Measurements from ENCODE around the gene HID1. TPM values are rescaled to one million over a fixed set of nuclear protein-coding genes. Genes with fewer than 3 reads are reported as not detected.
"Not testable (repeated sequence)": the region's sequence is repeated elsewhere in the genome, so short reads cannot be mapped to it uniquely, and the experiment has no call there.

The HID1 gene
- polyA plus RNA-seq, 3 donors = 10.4 to 13.1 (median 10.7) TPM

GRCh38 chr17:74924250-74924948, 48.2 kb downstream of the HID1 start, which contains the start of gene OTOP2:
Gene OTOP2 (plus strand): TSS chr17:74924273. CDS start chr17:74924633, 360 bp downstream.
- no peak for DNase-seq (ENCODE audit: low read depth in 3 of 3, low spot score in 2 of 3)

- no peak for DNase-seq (ENCODE audit: low read depth in 3 of 3, low spot score in 2 of 3)
Observed at GRCh38 chr17:74923538-74924249, 48.9 kb downstream of the HID1 start.

- no peak for DNase-seq (ENCODE audit: low read depth in 3 of 3, low spot score in 2 of 3)
Observed at GRCh38 chr17:74922694-74923537, 49.6 kb downstream of the HID1 start, which contains the start of gene USH1G. Gene USH1G (minus strand): TSS chr17:74923255. CDS start chr17:74923073, 182 bp downstream.

- no peak for DNase-seq (ENCODE audit: low read depth in 3 of 3, low spot score in 2 of 3)
Observed at GRCh38 chr17:74922172-74922571, 50.4 kb downstream of the HID1 start.

GRCh38 chr17:74921769-74922168, 50.8 kb downstream of the HID1 start:
- DNase-seq (ENCODE audit: low read depth in 3 of 3, low spot score in 2 of 3) = no peak

- DNase-seq (ENCODE audit: low read depth in 3 of 3, low spot score in 2 of 3) = no peak
Observed at GRCh38 chr17:74921026-74921681, 51.4 kb downstream of the HID1 start.

GRCh38 chr17:74920642-74921025, 51.9 kb downstream of the HID1 start:
- no peak for DNase-seq (ENCODE audit: low read depth in 3 of 3, low spot score in 2 of 3)

GRCh38 chr17:74920306-74920620, 52.3 kb downstream of the HID1 start:
- no peak for DNase-seq (ENCODE audit: low read depth in 3 of 3, low spot score in 2 of 3)

- DNase-seq (ENCODE audit: low read depth in 3 of 3, low spot score in 2 of 3) = no peak
Observed at GRCh38 chr17:74919440-74920305, 52.9 kb downstream of the HID1 start.

- no peak for DNase-seq (ENCODE audit: low read depth in 3 of 3, low spot score in 2 of 3)
Observed at GRCh38 chr17:74918906-74919305, 53.7 kb downstream of the HID1 start.

- DNase-seq (ENCODE audit: low read depth in 3 of 3, low spot score in 2 of 3) = no peak
Observed at GRCh38 chr17:74917430-74917829, 55.1 kb downstream of the HID1 start.

GRCh38 chr17:74916851-74917199, 55.7 kb downstream of the HID1 start:
- DNase-seq (ENCODE audit: low read depth in 3 of 3, low spot score in 2 of 3) = no peak

GRCh38 chr17:74916136-74916850, 56.3 kb downstream of the HID1 start:
- DNase-seq (ENCODE audit: low read depth in 3 of 3, low spot score in 2 of 3) = no peak

GRCh38 chr17:74911423-74911822, 61.1 kb downstream of the HID1 start:
- not testable (repeated sequence) for DNase-seq (ENCODE audit: low read depth in 3 of 3, low spot score in 2 of 3)

GRCh38 chr17:74909097-74909496, 63.5 kb downstream of the HID1 start:
- not testable (repeated sequence) for DNase-seq (ENCODE audit: low read depth in 3 of 3, low spot score in 2 of 3)

- DNase-seq (ENCODE audit: low read depth in 3 of 3, low spot score in 2 of 3) = no peak
Observed at GRCh38 chr17:74907012-74907411, 65.5 kb downstream of the HID1 start.

GRCh38 chr17:74906214-74906793, 66.3 kb downstream of the HID1 start:
- DNase-seq (ENCODE audit: low read depth in 3 of 3, low spot score in 2 of 3) = not testable (repeated sequence)

GRCh38 chr17:74904687-74905409, 67.7 kb downstream of the HID1 start:
- DNase-seq (ENCODE audit: low read depth in 3 of 3, low spot score in 2 of 3) = no peak
